Neural progenitor cell (in vitro differentiated cells): Measurements from ENCODE around the gene HAO2.

Source experiments
- EZH2 ChIP-seq: fragments of 200-600 bp; sonication (generic); IDR thresholded peaks from 2 replicates; pipeline ENCODE4 v1.6.1; 2017; ENCODE audit warnings: antibody characterized with exemption, mild to moderate bottlenecking, moderate library complexity
- TF ChIP-seq, protein P1 (sequence below): fragments of 200-600 bp; sonication (generic); IDR thresholded peaks from 2 replicates; pipeline ENCODE4 v1.5.1; 2017; ENCODE audit warnings: antibody characterized with exemption, mild to moderate bottlenecking

DNA sequence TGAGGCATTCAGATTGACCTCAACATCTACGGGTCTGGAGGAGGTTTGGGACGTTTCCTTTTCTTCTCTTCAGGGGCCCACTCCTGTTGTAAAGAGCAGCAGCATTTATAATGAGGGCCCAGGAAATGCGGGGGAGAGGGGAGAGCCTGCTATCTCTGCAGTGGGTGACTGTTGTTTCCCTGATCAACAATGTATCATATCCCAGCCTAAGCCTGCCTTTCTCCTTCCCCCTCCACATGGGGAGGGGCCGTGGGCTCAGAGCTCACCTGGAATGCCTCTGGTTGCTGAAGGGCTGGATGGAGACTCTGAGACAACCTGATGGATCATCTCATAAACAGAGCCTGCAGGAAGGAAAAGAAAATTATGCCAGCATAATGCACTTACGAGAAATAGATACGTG, 36.0 kb upstream of the HAO2 start:
- TF ChIP-seq, protein P1, sequence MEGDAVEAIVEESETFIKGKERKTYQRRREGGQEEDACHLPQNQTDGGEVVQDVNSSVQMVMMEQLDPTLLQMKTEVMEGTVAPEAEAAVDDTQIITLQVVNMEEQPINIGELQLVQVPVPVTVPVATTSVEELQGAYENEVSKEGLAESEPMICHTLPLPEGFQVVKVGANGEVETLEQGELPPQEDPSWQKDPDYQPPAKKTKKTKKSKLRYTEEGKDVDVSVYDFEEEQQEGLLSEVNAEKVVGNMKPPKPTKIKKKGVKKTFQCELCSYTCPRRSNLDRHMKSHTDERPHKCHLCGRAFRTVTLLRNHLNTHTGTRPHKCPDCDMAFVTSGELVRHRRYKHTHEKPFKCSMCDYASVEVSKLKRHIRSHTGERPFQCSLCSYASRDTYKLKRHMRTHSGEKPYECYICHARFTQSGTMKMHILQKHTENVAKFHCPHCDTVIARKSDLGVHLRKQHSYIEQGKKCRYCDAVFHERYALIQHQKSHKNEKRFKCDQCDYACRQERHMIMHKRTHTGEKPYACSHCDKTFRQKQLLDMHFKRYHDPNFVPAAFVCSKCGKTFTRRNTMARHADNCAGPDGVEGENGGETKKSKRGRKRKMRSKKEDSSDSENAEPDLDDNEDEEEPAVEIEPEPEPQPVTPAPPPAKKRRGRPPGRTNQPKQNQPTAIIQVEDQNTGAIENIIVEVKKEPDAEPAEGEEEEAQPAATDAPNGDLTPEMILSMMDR, result no peak
- TF ChIP-seq EZH2, result no peak
